CD4-positive, alpha-beta T cell treated with Interleukin-12 subunit alpha and Interleukin-12 subunit beta, for 1 hour (primary cell): ENCODE measurements around the gene SNTG2.
"Not testable (repeated sequence)": the region's sequence is repeated elsewhere in the genome, so short reads cannot be mapped to it uniquely, and the experiment has no call there.

Experiments used
- DNase-seq: peaks from one replicate; pipeline ENCODE4 v3.0.0-alpha.2; 2020

SNTG2 gene

GRCh38 chr2:950080-950966 lies at the start of gene SNTG2:
Gene SNTG2 (plus strand): TSS chr2:950849. CDS start chr2:950997, 148 bp downstream.
- DNase-seq: peak; percentile 41

GRCh38 chr2:902584-902983 lies 48.1 kb upstream of the SNTG2 start:
- DNase-seq: no peak

- DNase-seq: no peak
These were observed 47.3 kb upstream of the SNTG2 start for GRCh38 chr2:903223-903900.

- DNase-seq: no peak
These were observed 46.2 kb upstream of the SNTG2 start for GRCh38 chr2:904246-905024.

- DNase-seq: no peak
These were observed 45.4 kb upstream of the SNTG2 start for GRCh38 chr2:905091-905832.

GRCh38 chr2:905833-906140 lies 44.9 kb upstream of the SNTG2 start:
- DNase-seq: no peak

GRCh38 chr2:907706-908105 lies 42.9 kb upstream of the SNTG2 start:
- no peak for DNase-seq

- no peak for DNase-seq
These were observed 42.1 kb upstream of the SNTG2 start for GRCh38 chr2:908568-908967.

GRCh38 chr2:909764-910379 lies 40.8 kb upstream of the SNTG2 start:
- DNase-seq: not testable (repeated sequence)

GRCh38 chr2:910698-911097 lies 40.0 kb upstream of the SNTG2 start:
- DNase-seq: no peak

- DNase-seq: no peak
These were observed 34.7 kb upstream of the SNTG2 start for GRCh38 chr2:915979-916378.

GRCh38 chr2:916935-917334 lies 33.7 kb upstream of the SNTG2 start:
- DNase-seq: no peak

GRCh38 chr2:919672-920071 lies 31.0 kb upstream of the SNTG2 start:
- no peak for DNase-seq

GRCh38 chr2:920573-920972 lies 30.1 kb upstream of the SNTG2 start:
- no peak for DNase-seq

- no peak for DNase-seq
These were observed 29.6 kb upstream of the SNTG2 start for GRCh38 chr2:920999-921398.

GRCh38 chr2:922185-922584 lies 28.5 kb upstream of the SNTG2 start:
- no peak for DNase-seq

GRCh38 chr2:923832-924601 lies 26.6 kb upstream of the SNTG2 start:
- DNase-seq: no peak

- DNase-seq: no peak
These were observed 25.9 kb upstream of the SNTG2 start for GRCh38 chr2:924701-925100.

- DNase-seq: no peak
These were observed 25.3 kb upstream of the SNTG2 start for GRCh38 chr2:925309-925708.

GRCh38 chr2:925711-926110 lies 24.9 kb upstream of the SNTG2 start:
- DNase-seq: no peak

- no peak for DNase-seq
These were observed 24.3 kb upstream of the SNTG2 start for GRCh38 chr2:926259-926793.
